IMR-90 (cell line): Measurements from ENCODE around the gene TUBA1B. TPM values are rescaled to one million over a fixed set of nuclear protein-coding genes. Genes with fewer than 3 reads are reported as not detected.

Source experiments
- ATAC-seq: fragments of 200-7000 bp; cut with Tn5 transposase; 2 replicates; pipeline ENCODE4 v1.9.1; 2020; ENCODE audit warnings: low read depth, mild to moderate bottlenecking, moderate library complexity
- BruUV-seq: library from RNA; stranded (reverse); fragments of 400-500 nt; replicated peaks from 2 replicates; lab custom pipeline; 2021; lab: Mats Ljungman, UMichigan
- CTCF ChIA-PET: fragments of 300-600 bp; formaldehyde crosslinking; extraction: SDS; loops from one replicate; lab custom pipeline; 2021; ENCODE audit warnings: antibody characterized with exemption; lab: Yijun Ruan, JAX
- POLR2A ChIA-PET: fragments of 300-600 bp; sonication (Branson Sonifier 250); formaldehyde crosslinking; loops from one replicate; lab custom pipeline; 2022; ENCODE audit warnings: antibody characterized with exemption; ENCODE audit not compliant: unreplicated experiment; lab: Charles Lee
- DNase-seq: peaks from one replicate; pipeline ENCODE4 v3.0.0; 2013
- H2AFZ ChIP-seq: replicated peaks from 2 replicates; pipeline ENCODE3; 2013; ENCODE audit warnings: low read length, mild to moderate bottlenecking; ENCODE audit not compliant: poor library complexity
- H2AK5ac ChIP-seq: 2 replicates; pipeline ENCODE4 v1.6.1; 2013; ENCODE audit warnings: low read depth, low read length, inconsistent platforms
- H2AK9ac ChIP-seq: replicated peaks from 2 replicates; pipeline ENCODE3; 2013; ENCODE audit warnings: mild to moderate bottlenecking, low read depth, low read length, moderate library complexity; ENCODE audit not compliant: poor library complexity
- H2BK120ac ChIP-seq: 2 replicates; pipeline ENCODE4 v1.6.1; 2013; ENCODE audit warnings: low read depth, low read length, inconsistent platforms
- H2BK15ac ChIP-seq: 3 replicates; pipeline ENCODE4 v1.6.1; 2013; ENCODE audit warnings: low read depth, low read length, inconsistent platforms
- H2BK20ac ChIP-seq: 2 replicates; pipeline ENCODE4 v1.6.1; 2013; ENCODE audit warnings: low read depth, mild to moderate bottlenecking, inconsistent platforms, low read length, moderate library complexity
- H2BK5ac ChIP-seq: 2 replicates; pipeline ENCODE4 v1.6.1; 2013; ENCODE audit warnings: mild to moderate bottlenecking, low read depth, low read length, inconsistent platforms; ENCODE audit not compliant: poor library complexity, severe bottlenecking
- H3K14ac ChIP-seq: replicated peaks from 2 replicates; pipeline ENCODE4 v1.6.1; 2013; ENCODE audit warnings: low read depth, low read length, inconsistent platforms
- H3K18ac ChIP-seq: 2 replicates; pipeline ENCODE4 v1.6.1; 2013; ENCODE audit warnings: low read depth, low read length, control low read depth
- H3K23ac ChIP-seq: 2 replicates; pipeline ENCODE4 v1.6.1; 2013; ENCODE audit warnings: low read depth, low read length, inconsistent platforms
- H3K27ac ChIP-seq: 2 replicates; pipeline ENCODE4 v1.5.1; 2013; ENCODE audit warnings: mild to moderate bottlenecking, control low read depth, low read length; ENCODE audit not compliant: insufficient read depth
- H3K27me3 ChIP-seq: 2 replicates; pipeline ENCODE4 v1.6.1; 2013; ENCODE audit warnings: low read length; ENCODE audit not compliant: control insufficient read depth, insufficient read depth
- H3K36me3 ChIP-seq: 2 replicates; pipeline ENCODE4 v1.6.1; 2013; ENCODE audit warnings: low read length, mixed read lengths; ENCODE audit not compliant: control insufficient read depth, insufficient read depth
- H3K4ac ChIP-seq: 2 replicates; pipeline ENCODE4 v1.6.1; 2013; ENCODE audit warnings: low read depth, low read length, inconsistent platforms
- H3K4me1 ChIP-seq: 2 replicates; pipeline ENCODE4 v1.6.1; 2013; ENCODE audit warnings: low read length, mixed read lengths; ENCODE audit not compliant: control insufficient read depth, insufficient read depth
- H3K4me2 ChIP-seq: 2 replicates; pipeline ENCODE4 v1.6.1; 2013; ENCODE audit warnings: low read depth, mild to moderate bottlenecking, control low read depth, low read length, moderate library complexity
- H3K4me3 ChIP-seq: 2 replicates; pipeline ENCODE4 v1.5.1; 2013; ENCODE audit warnings: low read depth, mild to moderate bottlenecking, control low read depth, low read length, moderate library complexity; ENCODE audit not compliant: insufficient read depth
- H3K56ac ChIP-seq: 2 replicates; pipeline ENCODE4 v1.6.1; 2013; ENCODE audit warnings: low read length, inconsistent platforms; ENCODE audit not compliant: insufficient read depth; ENCODE audit errors: extremely low read depth
- H3K79me1 ChIP-seq, 2 experiments: 2 replicates each; pipeline ENCODE4 v1.6.1; 2013; ENCODE audit warnings: low read length in 2 of 2, inconsistent platforms in 1 of 2, low read depth in 1 of 2
- H3K9ac ChIP-seq: 2 replicates; pipeline ENCODE4 v1.6.1; 2013; ENCODE audit warnings: low read depth, low read length, control low read depth
- H3K9me1 ChIP-seq: 2 replicates; pipeline ENCODE4 v1.6.1; 2013; ENCODE audit warnings: low read length, inconsistent platforms; ENCODE audit not compliant: insufficient read depth
- H3K9me3 ChIP-seq: 2 replicates; pipeline ENCODE4 v1.6.1; 2013; ENCODE audit warnings: low read length; ENCODE audit not compliant: control insufficient read depth, insufficient read depth
- H4K20me1 ChIP-seq: 2 replicates; pipeline ENCODE4 v1.6.1; 2013; ENCODE audit warnings: low read length, inconsistent platforms; ENCODE audit not compliant: insufficient read depth
- H4K5ac ChIP-seq: 2 replicates; pipeline ENCODE4 v1.6.1; 2013; ENCODE audit warnings: mild to moderate bottlenecking, low read depth, low read length, control low read depth
- H4K8ac ChIP-seq, 2 experiments: 2 replicates each; pipeline ENCODE4 v1.6.1; 2013; ENCODE audit warnings: low read depth in 2 of 2, low read length in 2 of 2, control low read depth in 1 of 2, inconsistent platforms in 1 of 2
- H4K91ac ChIP-seq: 2 replicates; pipeline ENCODE4 v1.6.1; 2013; ENCODE audit warnings: low read depth, low read length, inconsistent platforms; ENCODE audit not compliant: insufficient read depth
- CEBPB ChIP-seq: IDR thresholded peaks from 2 replicates; pipeline ENCODE4 v1.6.1; 2012; ENCODE audit warnings: low read depth, low read length, improper control_type of control experiment
- POLR2A ChIP-seq: IDR thresholded peaks from 2 replicates; pipeline ENCODE4 v1.6.1; 2012; ENCODE audit warnings: mild to moderate bottlenecking, low read depth, low read length
- RFX5 ChIP-seq: IDR thresholded peaks from 2 replicates; pipeline ENCODE4 v1.8.0; 2012; ENCODE audit warnings: low read depth, mild to moderate bottlenecking, low read length, moderate library complexity
- WGBS, 2 experiments: methylation state at CpG; one replicate each; pipeline versions ENCODE4 v1.1.5 to v1.1.7; 2013; ENCODE audit warnings: missing lambda C conversion rate in 2 of 2; ENCODE audit not compliant: insufficient read length in 1 of 2; ENCODE audit errors: extremely low coverage in 2 of 2; 5-methylcytosine and 5-hydroxymethylcytosine counted together
- dilution Hi-C: fragments of 300-500 bp; cut with HindIII; formaldehyde crosslinking; loops from one replicate; pipeline ENCODE4 v1.14.3; 2018; ENCODE audit warnings: low sequenced_read_pairs; ENCODE audit not compliant: unreplicated experiment
- in situ Hi-C: fragments of 300-500 bp; cut with MboI; formaldehyde crosslinking; loops from 3 replicates; pipeline ENCODE4 v1.14.3; 2019; ENCODE audit warnings: low sequenced_read_pairs, inconsistent platforms, mixed read lengths
- intact Hi-C: fragments of 100-400 bp; cut with micrococcal nuclease; formaldehyde crosslinking; loops from 2 replicates; pipeline ENCODE4 v1.10.0; 2022
- polyA plus RNA-seq, 3 experiments: library from polyadenylated mRNA; depleted of rRNA; stranded (reverse); fragments of >200 nt; gene quantifications; 2 replicates each; pipeline ENCODE4 v1.2.3, GENCODE V29; 2012; ENCODE audit warnings: low replicate concordance in 1 of 3
- total RNA-seq: library from RNA; depleted of rRNA; stranded (reverse); fragments of >200 nt; gene quantifications from 2 replicates; pipeline ENCODE4 v1.2.3, GENCODE V29; 2012

The TUBA1B gene
- total and polyA plus RNA-seq, 2 of the 4 experiments (the other 2 are of a cell fraction): 4,221 to 5,195 TPM

GRCh38 chr12:49144384-49144783, 13.2 kb upstream of the TUBA1B start:
- Histone ChIP-seq H4K20me1 (no peaks in the 10 kb centered on the region), H4K8ac (no peak overlapping the region), H3K23ac (no peak overlapping the region), H3K4ac (no peak overlapping the region), H3K27ac (no peak overlapping the region), H3K9ac (no peak overlapping the region), H2AFZ (no peak overlapping the region), H3K4me1 (no peaks in the 10 kb centered on the region), H4K5ac (no peak overlapping the region), H2AK9ac (no peak overlapping the region), H3K9me3 (no peaks in the 10 kb centered on the region), H3K4me3 (no peak overlapping the region), H3K56ac (no peak overlapping the region), H2AK5ac (no peak overlapping the region), H3K79me1 (no peaks in the 10 kb centered on the region; a peak in 1 of 4 replicates), H3K9me1 (no peaks in the 10 kb centered on the region), H2BK15ac (no peak overlapping the region), H2BK5ac (no peak overlapping the region), H3K27me3 (no peaks in the 10 kb centered on the region), H3K14ac (no peak overlapping the region), H4K91ac (no peak overlapping the region), H2BK120ac (no peak overlapping the region), H2BK20ac (no peak overlapping the region), H3K4me2 (no peak overlapping the region), H3K36me3 (no peaks in the 10 kb centered on the region), H3K18ac (no peak overlapping the region)
- ChIA-PET CTCF (no interaction called here), POLR2A (interaction anchor here (0.6 to 0.7 kb wide), 2 partner anchors 14 to 18 kb away, joined by 3 to 9 read pairs; no protein-coding TSS in a partner anchor)
- in situ Hi-C loops (no loop called here), dilution Hi-C loops (no loop called here), intact Hi-C loops (no loop called here)
- TF ChIP-seq POLR2A (no peak), RFX5 (no peak), CEBPB (no peak)
- no TSS peak for BruUV-seq
- DNase-seq (no peak), ATAC-seq (no peak)
- WGBS, 2 experiments: 100% methylated on average over 1 of the region's 2 CpGs; no CpG with 5 or more reads in 1 of the 2 experiments
